ENCODE measurements around the gene CLSTN1.
"Not testable (repeated sequence)": the region's sequence is repeated elsewhere in the genome, so short reads cannot be mapped to it uniquely, and the experiment has no call there.

Gene CLSTN1

DNA sequence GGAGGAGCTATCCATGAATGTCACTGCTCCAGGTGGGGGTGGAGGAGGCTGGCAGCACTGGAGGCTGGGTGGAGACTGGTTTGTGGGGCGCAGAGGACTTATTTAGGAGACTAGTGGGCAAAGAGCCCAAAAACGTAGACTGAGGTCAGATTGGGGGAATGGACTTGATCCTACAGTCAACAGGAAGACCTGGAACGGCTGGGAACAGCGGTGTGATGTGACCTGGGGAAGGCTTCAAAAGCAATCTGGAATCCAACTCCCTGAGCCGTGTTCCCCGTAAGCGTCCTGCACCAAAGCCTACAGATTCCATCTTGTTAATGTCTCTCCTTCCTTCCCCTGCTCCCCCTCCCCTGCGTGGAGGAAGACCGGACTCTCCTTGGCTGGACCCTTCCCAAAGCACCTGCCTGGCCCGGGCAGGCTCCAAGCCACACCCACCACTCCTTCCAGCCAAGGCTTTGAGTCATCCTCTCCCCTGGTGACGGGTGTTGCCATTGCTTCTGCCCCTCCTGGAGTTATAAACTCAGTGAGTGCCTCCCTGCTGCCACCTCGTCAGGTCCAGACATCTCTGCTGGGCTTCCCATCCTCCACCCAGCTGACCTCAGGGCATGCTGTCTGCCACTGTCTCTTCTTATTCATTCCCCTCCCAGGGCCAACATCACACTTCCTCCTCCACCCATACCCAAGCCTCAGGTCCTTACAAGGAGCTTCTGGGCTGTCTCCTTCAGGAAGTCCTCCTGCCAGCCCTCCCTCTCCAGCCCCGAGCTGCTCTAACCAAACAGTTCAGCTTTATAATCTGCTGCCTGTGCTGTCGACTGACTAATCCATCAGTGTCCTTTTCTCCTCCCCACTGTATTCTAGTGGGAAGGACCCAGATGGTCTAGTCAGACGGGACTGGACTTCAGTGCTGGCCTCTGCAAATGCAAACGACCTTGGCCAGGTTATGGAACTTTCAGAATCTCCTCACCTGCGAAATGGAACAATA, 1.6 kb upstream of the CLSTN1 start:
- DNase-seq (ENCODE audit: low spot score) = no peak

DNA sequence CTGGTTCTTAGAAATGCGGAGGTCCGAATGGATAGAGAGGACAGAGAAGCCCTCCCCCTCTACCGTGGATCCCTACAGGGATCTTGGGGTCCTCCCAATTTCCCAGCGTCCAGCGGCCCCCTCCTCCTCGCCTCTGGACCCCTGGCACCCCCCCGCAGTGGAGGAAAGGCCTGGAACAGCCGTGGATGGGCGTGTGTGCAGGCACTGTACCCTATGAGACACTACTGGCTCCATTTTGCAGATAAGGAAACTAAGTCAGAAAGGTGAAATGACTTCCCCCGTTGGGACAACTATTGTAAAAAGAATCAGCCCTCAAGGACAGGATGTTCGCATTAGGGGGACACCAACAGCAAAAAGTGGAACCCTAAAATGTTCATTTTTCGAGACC, 931 bp upstream of the CLSTN1 start:
- DNase-seq (ENCODE audit: low spot score) = no peak

DNA sequence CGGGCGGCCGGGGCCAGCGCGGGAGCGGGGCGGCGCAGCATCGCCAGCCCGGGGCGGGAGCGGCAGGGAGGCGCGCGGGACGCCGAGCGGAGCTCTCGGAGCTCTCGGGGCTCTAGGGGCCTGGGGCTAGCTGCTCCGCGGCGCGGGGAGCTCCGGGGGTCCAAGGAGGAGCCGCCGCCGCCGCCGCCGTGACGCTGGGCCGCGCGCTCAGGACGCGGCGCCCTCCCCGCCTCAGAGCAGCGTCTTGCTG, 147 bp downstream of the CLSTN1 start:
- no peak for DNase-seq (ENCODE audit: low spot score)

- no peak for DNase-seq (ENCODE audit: low spot score)
These were observed 670 bp downstream of the CLSTN1 start for GRCh38 chr1:9822897-9823692.

DNA sequence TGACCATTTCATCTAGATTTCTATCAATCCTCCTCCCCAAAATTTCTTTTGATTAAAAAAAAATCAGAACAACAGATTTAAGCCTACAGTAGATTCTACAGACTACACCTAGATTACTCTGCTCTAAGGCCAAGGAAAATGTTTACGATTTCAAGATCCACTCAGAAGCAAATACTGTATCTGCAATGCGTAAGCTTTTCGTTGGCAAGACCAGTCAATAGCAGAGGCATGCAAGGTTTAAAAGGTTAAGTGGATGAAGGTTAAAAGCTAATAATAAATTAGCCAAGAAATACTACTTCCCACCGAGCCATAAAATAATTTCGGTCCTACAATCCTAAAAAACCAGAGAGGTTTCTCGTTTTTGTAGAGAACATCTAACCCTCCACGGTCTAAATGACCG, 1.3 kb downstream of the CLSTN1 start:
- no peak for DNase-seq (ENCODE audit: low spot score)

DNA sequence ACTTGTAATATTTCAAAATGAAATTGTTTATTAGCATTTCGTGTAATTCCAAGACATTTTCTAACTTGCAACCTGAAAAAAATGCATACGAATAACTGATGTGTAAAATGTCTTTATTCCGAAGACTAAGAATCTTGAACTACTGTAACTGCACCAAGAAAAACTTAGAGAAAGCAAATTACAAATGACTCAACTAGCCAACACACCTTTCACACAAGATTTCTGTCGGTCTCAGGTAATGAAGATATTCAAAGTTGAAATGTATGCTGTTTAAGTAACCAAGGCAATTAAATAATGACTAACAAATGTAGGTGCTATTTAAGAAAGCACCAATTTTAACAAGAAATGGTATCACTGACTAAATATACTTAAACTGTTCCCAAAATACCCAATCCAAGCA, 2.1 kb downstream of the CLSTN1 start:
- DNase-seq (ENCODE audit: low spot score) = no peak

DNA sequence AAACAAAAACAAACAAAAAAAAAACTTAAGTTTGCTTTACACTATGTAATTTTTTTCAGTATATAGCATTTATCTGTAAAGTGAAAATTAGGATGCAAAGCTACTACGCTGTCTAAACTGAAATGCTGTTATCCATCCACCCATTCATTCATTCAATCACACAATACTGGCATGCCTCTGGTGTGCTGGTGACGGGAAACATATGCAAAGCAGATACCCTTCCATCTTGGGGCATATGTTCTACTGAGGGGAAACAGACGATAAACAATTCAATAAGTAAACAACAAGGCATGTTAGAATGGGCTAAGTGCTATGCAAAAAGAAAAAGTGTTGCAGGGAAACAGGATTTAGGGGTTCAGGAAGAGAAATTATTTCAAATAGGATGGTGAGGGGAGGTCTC, 3.2 kb downstream of the CLSTN1 start:
- DNase-seq (ENCODE audit: low spot score) = no peak

DNA sequence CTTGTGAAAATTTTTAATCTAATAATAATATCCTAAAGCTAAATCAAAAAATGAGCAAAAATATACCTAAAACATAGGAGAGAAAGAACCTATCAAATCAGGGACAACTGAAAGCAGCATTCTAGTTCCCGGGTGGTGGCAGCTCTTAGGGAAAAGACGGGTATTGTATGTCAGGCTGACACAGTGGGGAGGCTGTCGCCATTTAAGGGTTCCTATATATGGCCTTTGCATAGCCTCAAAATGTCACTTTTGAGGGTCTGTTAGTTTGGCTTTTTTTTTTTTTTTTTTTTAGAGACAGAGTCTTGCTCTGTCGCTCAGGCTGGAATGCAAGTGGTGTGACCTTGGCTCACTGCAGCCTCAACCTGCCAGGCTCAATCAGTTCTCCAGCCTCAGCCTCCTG, 6.0 kb downstream of the CLSTN1 start:
- DNase-seq (ENCODE audit: low spot score) = no peak

DNA sequence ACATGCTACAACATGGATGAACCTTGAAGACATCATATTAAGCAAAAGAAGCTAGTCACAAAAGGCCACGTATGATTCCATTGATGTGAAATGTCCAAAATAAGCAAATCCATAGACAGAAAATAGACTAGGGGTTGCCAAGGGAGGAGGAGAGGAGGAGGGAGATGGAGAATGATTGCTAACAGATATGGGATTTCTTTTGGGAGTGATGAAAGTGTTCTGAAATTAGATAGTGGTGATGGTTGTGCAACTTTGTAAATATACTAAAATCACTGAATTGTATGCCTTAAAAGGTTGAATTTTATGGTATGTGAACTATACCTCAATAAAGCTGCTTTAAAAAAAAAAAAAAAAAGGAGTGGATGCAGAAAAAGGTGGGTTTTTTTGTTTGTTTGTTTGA, 7.6 kb downstream of the CLSTN1 start:
- DNase-seq (ENCODE audit: low spot score) = no peak

GRCh38 chr1:9815150-9815549, 8.6 kb downstream of the CLSTN1 start:
- DNase-seq (ENCODE audit: low spot score) = no peak

DNA sequence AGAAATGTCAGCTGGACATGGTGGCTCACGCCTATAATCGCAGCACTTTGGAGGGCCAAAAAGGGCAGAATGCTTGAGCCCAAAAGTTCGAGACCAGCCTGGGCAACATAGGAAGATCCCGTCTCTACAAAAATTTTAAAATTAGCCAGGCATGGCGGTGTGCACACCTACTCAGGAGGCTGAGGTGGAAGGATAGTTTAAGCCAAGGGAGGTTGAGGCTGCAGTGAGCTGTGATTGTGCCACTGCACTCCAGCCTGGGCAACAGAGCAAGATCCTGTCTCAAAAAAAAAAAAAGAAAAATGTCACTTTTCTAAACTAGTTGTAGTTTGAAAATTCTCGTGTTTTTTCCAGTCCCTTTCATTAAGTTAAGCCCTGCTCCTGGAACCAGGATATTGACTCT, 9.1 kb downstream of the CLSTN1 start:
- no peak for DNase-seq (ENCODE audit: low spot score)

GRCh38 chr1:9811239-9811966, 12.4 kb downstream of the CLSTN1 start:
- DNase-seq (ENCODE audit: low spot score) = no peak

DNA sequence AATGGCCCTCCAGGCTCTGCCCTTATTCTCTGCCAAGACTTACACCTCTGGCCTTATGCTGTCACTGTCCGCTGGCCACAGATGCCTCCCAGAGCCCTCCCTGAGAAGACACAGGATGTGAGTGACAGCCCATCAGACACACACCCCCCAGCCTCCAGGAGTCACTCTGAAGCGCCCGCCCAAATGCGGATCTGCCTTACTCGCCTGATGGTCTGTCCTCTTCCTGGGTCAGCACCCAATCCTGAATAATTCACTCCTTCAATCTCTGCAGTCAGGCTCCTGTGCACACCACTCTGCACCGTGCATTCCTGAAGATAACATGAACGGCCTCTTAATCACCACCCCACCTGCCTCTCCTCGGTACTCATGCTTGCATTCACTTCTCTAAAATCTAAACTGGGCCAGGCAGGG, 14.7 kb downstream of the CLSTN1 start:
- DNase-seq (ENCODE audit: low spot score) = no peak

GRCh38 chr1:9808459-9808858, 15.3 kb downstream of the CLSTN1 start:
- no peak for DNase-seq (ENCODE audit: low spot score)

DNA sequence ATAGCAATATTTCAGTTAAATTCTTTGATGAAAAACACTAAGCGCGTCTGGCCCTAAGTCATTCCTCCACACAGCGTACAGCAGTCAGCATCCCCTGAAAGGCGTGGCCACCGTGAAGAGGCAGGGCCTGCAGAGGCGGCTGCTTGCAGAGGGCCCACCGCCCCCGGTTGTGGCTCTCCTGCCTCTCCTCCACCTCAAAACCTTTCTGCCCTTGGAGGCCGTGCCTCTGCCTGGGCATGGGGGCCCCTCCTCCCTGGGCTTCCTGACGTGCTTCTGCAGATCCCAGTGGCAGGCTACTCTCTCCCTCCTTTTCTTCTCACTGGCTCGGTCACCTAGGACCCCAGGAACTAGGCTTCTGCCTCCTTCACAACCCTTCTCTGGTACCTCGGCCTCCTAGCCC, 16.2 kb downstream of the CLSTN1 start:
- no peak for DNase-seq (ENCODE audit: low spot score)

DNA sequence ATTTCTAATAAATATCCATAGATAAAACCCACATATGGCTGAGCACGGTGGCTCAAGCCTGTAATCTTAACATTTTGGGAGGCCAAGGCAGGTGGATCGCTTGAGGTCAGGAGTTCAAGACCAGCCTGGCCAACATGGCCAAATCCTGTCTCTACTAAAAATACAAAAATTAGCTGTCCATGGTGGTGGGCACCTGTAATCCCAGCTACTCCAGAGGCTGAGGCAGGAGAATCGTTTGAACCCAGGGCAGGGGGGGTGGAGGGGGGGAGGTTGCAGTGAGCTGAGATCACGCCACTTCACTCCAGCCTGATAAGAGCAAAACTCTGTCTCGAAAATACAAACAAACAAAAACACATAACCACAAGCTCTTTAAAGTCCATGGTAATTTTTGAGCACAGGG, 17.8 kb downstream of the CLSTN1 start:
- not testable (repeated sequence) for DNase-seq (ENCODE audit: low spot score)

DNA sequence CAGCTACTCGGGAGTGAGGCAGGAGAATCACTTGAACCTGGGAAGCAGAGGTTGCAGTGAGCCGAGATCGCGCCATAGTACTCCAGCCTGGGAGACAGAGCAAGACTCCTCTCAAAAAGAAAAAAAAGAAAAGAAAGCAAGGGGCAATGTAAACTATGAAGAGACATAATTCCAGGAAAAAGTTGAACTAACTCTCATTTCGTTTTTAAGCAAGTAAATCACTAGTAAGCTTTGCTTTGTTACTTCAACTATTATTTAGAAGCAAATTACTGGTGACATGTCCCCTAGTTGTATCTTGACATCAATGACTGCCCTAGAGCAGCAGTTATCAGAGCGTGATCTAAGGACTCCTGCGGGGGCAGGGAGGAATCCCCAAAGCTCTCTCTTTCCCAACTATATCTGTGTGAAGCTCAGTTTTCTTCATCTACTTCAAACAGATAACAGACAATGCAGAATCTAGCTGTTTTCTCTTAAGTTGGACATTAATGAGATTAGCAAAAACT, 18.7 kb downstream of the CLSTN1 start:
- no peak for DNase-seq (ENCODE audit: low spot score)

DNA sequence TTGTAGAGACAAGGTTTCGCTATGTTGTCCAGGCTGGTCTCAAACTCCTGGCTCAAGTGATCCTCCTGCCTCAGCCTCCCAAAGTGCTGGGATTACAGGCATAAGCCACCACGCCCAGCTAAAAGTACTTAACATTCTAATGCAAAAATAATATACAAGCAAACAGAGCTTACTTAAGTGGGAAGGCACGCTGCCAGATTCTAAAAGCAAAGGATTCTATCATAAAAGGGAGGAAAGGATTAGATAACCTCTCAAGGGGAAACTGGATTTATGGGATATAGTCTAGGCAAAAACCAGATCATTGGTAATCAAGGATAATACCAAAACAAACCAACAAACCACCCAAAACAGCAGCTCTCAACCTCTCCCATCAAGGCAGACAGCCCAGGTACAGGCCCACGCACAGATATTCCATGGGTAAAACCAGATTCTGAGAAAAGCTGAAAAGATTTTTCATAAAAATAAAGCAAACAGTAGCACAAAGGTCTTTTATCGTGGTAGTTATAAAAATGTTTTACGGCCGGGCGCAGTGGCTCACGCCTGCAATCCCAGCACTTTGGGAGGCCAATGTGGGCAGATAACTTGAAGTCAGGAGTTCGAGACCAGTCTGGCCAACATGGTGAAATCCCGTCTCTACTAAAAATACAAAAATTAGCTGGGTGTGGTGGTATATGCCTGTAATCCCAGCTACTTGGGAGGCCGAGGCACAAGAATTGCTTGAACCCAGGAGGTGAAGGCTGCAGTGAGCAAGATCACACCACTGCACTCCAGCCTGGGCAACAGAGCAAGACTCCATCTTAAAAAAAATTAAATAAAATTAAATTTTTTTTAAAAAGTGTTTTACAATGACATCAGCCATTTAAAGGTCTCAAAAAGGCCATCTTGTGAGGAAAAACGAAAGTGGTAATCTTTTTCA, 20.5 kb downstream of the CLSTN1 start:
- not testable (repeated sequence) for DNase-seq (ENCODE audit: low spot score)

- no peak for DNase-seq (ENCODE audit: low spot score)
These were observed 21.9 kb downstream of the CLSTN1 start for GRCh38 chr1:9801909-9802308.

- no peak for DNase-seq (ENCODE audit: low spot score)
These were observed 25.3 kb downstream of the CLSTN1 start for GRCh38 chr1:9798236-9799130.

Measured in hematopoietic multipotent progenitor cell treated with erythropoietin and hydrocortisone succinate and interleukin-3 and kit ligand, for 17 days (in vitro differentiated cells).